GM21423 (cell line): ENCODE data around the gene KIRREL2.

Source experiments
- ATAC-seq: cut with Tn5 transposase; IDR thresholded peaks from one replicate; pipeline ENCODE4 v1.9.1; 2021; ENCODE audit warnings: mild to moderate bottlenecking, moderate library complexity; ENCODE audit not compliant: unreplicated experiment

The KIRREL2 gene

GRCh38 chr19:35913589-35913988 is 56.9 kb downstream of the KIRREL2 start:
- no peak for ATAC-seq

GRCh38 chr19:35915443-35915842 is 58.7 kb downstream of the KIRREL2 start:
- ATAC-seq = no peak
